ENCODE measurements around the gene RAB20.

DNA sequence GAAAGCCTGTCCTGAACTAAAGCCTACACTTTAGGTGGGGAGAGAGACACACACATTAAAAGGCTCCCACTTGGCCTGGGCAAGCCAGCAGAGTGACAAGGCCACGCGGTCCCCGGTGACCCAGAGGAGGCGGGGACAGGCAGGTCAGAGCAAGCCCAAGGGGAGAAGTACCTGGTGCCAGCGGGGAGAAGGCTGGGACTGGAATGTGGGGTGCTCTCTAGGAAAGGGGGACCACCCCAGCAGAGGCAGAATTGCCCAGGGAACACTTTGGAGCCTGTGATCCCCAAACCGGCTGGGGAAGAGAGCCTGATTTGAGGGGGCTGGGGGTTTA lies 82.3 kb downstream of the RAB20 start:
- TF ChIP-seq, protein P1, sequence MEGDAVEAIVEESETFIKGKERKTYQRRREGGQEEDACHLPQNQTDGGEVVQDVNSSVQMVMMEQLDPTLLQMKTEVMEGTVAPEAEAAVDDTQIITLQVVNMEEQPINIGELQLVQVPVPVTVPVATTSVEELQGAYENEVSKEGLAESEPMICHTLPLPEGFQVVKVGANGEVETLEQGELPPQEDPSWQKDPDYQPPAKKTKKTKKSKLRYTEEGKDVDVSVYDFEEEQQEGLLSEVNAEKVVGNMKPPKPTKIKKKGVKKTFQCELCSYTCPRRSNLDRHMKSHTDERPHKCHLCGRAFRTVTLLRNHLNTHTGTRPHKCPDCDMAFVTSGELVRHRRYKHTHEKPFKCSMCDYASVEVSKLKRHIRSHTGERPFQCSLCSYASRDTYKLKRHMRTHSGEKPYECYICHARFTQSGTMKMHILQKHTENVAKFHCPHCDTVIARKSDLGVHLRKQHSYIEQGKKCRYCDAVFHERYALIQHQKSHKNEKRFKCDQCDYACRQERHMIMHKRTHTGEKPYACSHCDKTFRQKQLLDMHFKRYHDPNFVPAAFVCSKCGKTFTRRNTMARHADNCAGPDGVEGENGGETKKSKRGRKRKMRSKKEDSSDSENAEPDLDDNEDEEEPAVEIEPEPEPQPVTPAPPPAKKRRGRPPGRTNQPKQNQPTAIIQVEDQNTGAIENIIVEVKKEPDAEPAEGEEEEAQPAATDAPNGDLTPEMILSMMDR (conservative IDR thresholded peaks at IDR 0.05): no peak
- TF ChIP-seq ZFX (IDR thresholded peaks at IDR 0.05): no peak

All from C4-2B (cell line).